Activated CD4-positive, alpha-beta T cell treated with anti-CD3 and anti-CD28 coated beads, Interleukin-2, amount 10 ng/mL, durations not matched to agents 24 days and 14 days (primary cell): ENCODE data around the gene TSPAN18. TPM values are rescaled to one million over a fixed set of nuclear protein-coding genes. Genes with fewer than 3 reads are reported as not detected.

Source experiments
- DNase-seq: peaks from one replicate; pipeline ENCODE4 v3.0.0; 2022
- H3K27ac Mint-ChIP-seq: one replicate; pipeline ENCODE4 v1.8.0; 2022; ENCODE audit warnings: mild to moderate bottlenecking, mixed read lengths
- H3K27me3 Mint-ChIP-seq: one replicate; pipeline ENCODE4 v1.8.0; 2022; ENCODE audit warnings: mixed read lengths
- H3K36me3 Mint-ChIP-seq: one replicate; pipeline ENCODE4 v1.8.0; 2022; ENCODE audit warnings: low read depth, mild to moderate bottlenecking, mixed read lengths
- H3K4me1 Mint-ChIP-seq: one replicate; pipeline ENCODE4 v1.8.0; 2021; ENCODE audit warnings: mixed read lengths
- H3K4me3 Mint-ChIP-seq: one replicate; pipeline ENCODE4 v1.8.0; 2022; ENCODE audit warnings: mild to moderate bottlenecking, moderate library complexity, mixed read lengths
- H3K9me3 Mint-ChIP-seq: one replicate; pipeline ENCODE4 v1.8.0; 2021; ENCODE audit warnings: mixed read lengths
- intact Hi-C: fragments of 100-400 bp; cut with micrococcal nuclease; formaldehyde crosslinking; loops from one replicate; pipeline ENCODE4 v1.15.1; 2023
- total RNA-seq: library from RNA; stranded (reverse); gene quantifications from 2 replicates; pipeline ENCODE4 v1.2.3, GENCODE V29; 2022

The TSPAN18 gene
- total RNA-seq, 1 donor from 2014 or later = 1.4 TPM

DNA sequence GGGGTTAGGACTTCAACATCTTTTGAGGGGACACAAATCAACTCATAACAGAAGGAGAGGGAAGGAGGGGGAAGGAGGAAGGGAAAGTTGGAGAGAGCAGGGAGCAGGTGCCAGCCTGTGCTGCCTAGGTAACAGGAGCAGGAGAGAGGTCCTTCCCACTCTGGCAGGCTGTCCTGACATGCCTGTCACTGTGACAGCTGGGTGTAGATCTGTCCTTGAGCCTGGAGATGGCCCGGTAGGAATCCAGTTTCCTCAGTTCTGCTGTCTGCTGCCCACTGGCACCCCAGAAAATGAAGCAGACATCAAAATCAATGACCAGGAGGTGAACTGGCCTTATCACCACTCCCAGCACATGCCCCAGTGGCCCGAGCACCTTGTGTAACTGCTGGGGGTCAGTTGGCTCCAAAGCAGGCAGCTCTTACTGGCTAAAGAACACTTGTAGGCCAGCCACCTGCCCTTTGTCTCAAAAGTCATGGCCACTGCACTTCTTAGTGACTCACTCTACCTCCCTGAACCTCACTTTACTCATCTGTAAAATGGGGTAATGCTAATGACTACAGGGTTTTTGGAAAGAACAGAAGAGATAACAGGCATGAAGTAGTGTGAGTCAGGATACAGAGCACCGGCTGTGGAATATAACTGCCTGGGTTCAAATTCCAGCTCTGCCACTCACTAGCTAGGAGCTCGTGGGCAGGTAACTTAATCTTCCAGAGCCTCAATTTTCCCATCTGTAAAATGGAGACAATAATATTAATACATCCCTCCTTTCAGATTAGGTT, 8.0 kb upstream of the TSPAN18 start:
- H3K9me3 Mint-ChIP-seq = peaks cover 4% of the 10 kb centered on the region
- H3K4me3 Mint-ChIP-seq = no peak overlapping the region
- H3K4me1 Mint-ChIP-seq = no peaks in the 10 kb centered on the region
- H3K27ac Mint-ChIP-seq = no peak overlapping the region
- H3K36me3 Mint-ChIP-seq = no peaks in the 10 kb centered on the region
- intact Hi-C loops = no loop called here
- peaks cover 30% of the 10 kb centered on the region for H3K27me3 Mint-ChIP-seq
- no peak for DNase-seq

DNA sequence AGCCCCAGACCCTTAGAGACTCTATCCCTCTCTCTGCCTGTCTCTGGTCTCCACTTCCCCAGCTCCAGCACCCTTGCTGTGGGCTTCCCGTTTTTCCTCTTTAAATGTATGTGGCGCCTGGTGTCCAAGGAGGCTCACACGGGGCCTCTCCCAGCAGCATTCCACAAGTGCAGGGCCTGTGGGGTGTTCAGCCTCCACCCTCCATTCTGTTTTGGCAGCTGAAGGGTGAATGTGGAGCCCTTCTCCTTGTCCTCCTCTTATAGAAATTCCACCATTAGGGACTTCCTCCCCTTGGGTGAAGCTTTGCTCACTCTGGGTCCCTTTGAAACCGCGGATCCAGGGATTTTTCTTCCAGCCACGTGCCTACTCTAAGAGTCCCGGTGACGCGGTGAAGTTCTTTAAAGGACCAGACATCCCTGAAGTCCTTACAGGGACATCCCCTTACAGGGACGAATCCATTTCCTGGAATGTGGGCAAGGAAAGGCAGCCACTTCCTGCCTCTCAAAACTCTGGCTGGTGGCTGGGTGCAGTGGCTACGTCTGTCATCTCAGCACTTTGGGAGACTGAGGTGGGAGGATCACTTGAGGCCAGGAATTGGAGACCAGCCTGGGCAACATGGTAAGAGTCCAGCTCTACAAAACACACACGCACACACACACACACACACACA, 1.6 kb upstream of the TSPAN18 start:
- no peaks in the 10 kb centered on the region for H3K9me3 Mint-ChIP-seq
- peaks cover 36% of the 10 kb centered on the region for H3K4me1 Mint-ChIP-seq
- no peaks in the 10 kb centered on the region for H3K36me3 Mint-ChIP-seq
- peak overlapping the region; percentile 84 for H3K4me3 Mint-ChIP-seq
- H3K27me3 Mint-ChIP-seq = peaks cover 35% of the 10 kb centered on the region
- intact Hi-C loops = loop anchor here (5.0 to 10.0 kb wide), 3 partner anchors 52 to 158 kb away; partner anchors contain the start of gene CD82
- H3K27ac Mint-ChIP-seq = no peak overlapping the region
- DNase-seq = peak; percentile 60

DNA sequence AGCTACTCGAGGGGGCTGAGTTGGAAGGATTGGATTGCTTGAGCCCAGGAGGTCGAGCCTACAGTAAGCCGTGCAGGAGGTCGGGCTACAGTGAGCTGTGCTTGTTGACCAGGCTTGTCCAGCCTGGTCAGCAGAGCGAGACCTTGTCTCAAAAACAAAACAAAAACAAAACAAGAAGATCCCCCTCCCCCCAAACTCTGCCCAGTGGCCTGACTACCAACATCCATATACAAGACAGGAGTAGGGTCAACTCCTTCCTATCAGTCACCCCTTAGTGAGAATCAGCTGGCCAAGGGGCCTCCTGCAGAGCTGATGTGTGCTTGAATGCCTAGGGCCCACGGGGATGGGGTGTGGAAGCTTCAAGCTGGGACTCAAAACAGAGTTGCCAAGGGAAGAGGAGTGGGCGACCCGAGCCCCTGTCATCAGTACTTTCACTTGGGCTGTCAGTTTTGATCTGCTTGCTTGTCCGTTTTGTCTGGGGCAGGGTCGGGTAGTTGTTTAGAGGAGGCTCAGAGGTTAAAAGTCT, 942 bp upstream of the TSPAN18 start:
- Mint-ChIP-seq H3K36me3 (no peaks in the 10 kb centered on the region), H3K27ac (peak overlapping the region; percentile 29), H3K4me1 (peaks cover 37% of the 10 kb centered on the region), H3K9me3 (no peaks in the 10 kb centered on the region), H3K27me3 (peaks cover 37% of the 10 kb centered on the region), H3K4me3 (peak overlapping the region; percentile 84)
- intact Hi-C loops = loop anchor here (5.0 to 10.0 kb wide), 3 partner anchors 51 to 159 kb away; partner anchors contain the start of gene CD82
- no peak for DNase-seq

DNA sequence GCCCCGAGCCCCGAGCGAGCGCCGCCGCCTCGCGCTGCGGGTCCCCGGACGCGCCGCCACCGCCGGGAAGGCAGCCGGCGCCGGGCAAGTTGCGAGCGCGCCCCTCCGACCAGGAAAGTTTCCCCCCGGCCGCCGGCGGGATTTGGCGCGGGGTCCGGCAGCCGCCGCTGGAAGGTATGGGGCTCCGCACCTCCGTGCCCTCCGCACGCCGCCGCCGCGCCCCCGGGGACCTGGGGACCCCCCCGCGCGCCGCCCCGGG, 281 bp downstream of the TSPAN18 start:
- no peak overlapping the region for H3K27ac Mint-ChIP-seq
- H3K36me3 Mint-ChIP-seq = no peaks in the 10 kb centered on the region
- DNase-seq = peak; percentile 69
- intact Hi-C loops = loop anchor here (1.0 to 10.0 kb wide), 5 partner anchors 50 to 184 kb away; partner anchors contain the start of gene CD82
- no peaks in the 10 kb centered on the region for H3K9me3 Mint-ChIP-seq
- no peak overlapping the region for H3K4me3 Mint-ChIP-seq
- peaks cover 38% of the 10 kb centered on the region for H3K4me1 Mint-ChIP-seq
- peaks cover 41% of the 10 kb centered on the region for H3K27me3 Mint-ChIP-seq

DNA sequence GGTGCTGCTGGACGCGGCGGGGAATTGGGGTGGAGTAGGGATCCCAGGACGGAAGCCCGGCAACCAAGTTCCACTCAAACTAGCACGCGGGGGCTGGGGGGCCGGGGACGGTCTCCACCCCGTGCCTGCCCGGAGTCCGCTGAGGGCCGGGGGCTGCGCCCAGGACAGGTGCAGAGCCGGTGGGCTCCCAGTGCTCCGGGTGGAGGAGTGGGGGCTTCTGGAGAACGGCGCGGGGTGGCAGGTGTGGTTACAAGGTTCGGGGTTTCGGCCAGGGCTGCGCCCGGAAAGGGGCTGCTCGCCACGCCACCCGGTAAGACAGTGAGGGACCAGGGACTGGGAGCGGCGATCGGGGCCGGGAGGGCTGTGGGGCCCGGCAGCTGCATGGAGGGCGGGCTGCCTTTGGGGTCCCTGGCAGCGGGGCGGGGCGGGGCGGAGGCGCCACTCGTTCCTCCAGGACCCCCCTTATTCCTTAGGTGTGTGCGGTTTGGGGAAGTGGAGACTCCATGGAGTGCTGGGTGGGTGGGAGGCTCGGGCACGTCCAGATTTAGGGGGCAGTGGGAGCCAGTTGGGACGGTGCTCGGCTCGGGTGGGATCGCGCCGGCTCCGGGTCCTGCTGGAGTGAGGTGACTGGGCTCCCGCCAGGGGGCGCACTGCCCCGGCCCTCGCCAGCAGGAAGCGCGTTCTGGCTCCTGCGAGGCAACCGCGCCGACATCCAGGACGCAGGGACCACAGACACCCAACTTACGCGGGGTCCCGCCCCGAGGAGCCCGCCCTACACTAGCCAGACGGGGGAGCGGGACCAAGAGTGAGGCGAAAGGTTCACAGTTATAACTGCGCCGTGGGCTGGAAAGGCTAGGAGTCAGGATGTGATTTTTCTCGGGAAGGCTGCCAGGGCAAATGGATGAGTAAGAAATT, 868 bp downstream of the TSPAN18 start:
- intact Hi-C loops = loop anchor here (1.0 to 10.0 kb wide), 5 partner anchors 50 to 184 kb away; partner anchors contain the start of gene CD82
- peaks cover 41% of the 10 kb centered on the region for H3K27me3 Mint-ChIP-seq
- H3K27ac Mint-ChIP-seq = peak overlapping the region; percentile 10
- H3K4me3 Mint-ChIP-seq = peak overlapping the region; percentile 87
- no peaks in the 10 kb centered on the region for H3K36me3 Mint-ChIP-seq
- no peaks in the 10 kb centered on the region for H3K9me3 Mint-ChIP-seq
- peak; percentile 93 for DNase-seq
- peaks cover 38% of the 10 kb centered on the region for H3K4me1 Mint-ChIP-seq

DNA sequence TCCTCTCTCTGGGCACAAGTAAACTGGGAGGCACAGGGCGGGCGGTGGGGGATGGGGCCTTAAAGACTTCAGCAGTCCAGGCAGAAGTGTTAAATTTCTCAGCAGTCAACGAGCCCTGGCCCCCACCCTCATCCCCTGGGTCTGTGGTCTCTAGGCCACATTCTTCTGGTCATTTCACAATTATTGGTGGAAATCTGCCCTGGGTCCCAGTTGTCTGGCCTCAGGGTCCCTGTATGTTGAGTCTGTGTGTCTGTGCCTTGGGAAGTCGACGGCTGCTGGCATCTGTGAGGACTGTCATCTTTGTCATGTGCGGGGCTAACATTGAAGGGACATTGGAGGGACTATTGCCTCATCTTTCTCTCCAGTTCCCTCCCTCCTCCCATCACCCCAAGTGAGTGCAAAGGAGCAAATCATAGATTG, 1.7 kb downstream of the TSPAN18 start:
- Mint-ChIP-seq H3K4me3 (peak overlapping the region; percentile 87), H3K27me3 (peaks cover 40% of the 10 kb centered on the region), H3K27ac (peak overlapping the region; percentile 1), H3K4me1 (peaks cover 38% of the 10 kb centered on the region), H3K9me3 (no peaks in the 10 kb centered on the region), H3K36me3 (no peaks in the 10 kb centered on the region)
- intact Hi-C loops = loop anchor here (5.0 to 10.0 kb wide), 3 partner anchors 49 to 161 kb away; partner anchors contain the start of gene CD82
- no peak for DNase-seq

DNA sequence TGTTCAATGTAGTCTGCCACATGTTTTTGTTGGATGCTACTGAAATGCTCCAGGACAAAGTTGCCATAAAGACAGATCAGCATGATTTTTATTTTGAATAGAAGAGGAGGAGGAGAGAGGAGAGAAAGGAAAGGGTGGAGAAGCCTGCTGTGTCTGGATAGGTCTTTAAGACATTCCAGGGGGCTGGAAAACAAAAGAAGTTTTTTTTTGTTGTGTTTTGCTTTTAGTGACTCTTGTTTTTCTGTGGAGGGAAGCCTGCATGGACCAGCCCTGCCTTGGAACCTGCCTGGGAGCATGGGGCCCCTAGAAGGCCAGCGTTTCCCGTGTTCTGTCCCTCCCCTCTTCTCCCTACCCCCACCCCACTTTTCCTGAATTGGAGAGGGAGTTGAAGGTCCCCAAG, 2.3 kb downstream of the TSPAN18 start:
- H3K27ac Mint-ChIP-seq = no peak overlapping the region
- no peaks in the 10 kb centered on the region for H3K9me3 Mint-ChIP-seq
- peaks cover 38% of the 10 kb centered on the region for H3K4me1 Mint-ChIP-seq
- peaks cover 38% of the 10 kb centered on the region for H3K27me3 Mint-ChIP-seq
- H3K36me3 Mint-ChIP-seq = no peaks in the 10 kb centered on the region
- no peak for DNase-seq
- intact Hi-C loops = loop anchor here (5.0 to 10.0 kb wide), 3 partner anchors 48 to 162 kb away; partner anchors contain the start of gene CD82
- peak overlapping the region; percentile 87 for H3K4me3 Mint-ChIP-seq

DNA sequence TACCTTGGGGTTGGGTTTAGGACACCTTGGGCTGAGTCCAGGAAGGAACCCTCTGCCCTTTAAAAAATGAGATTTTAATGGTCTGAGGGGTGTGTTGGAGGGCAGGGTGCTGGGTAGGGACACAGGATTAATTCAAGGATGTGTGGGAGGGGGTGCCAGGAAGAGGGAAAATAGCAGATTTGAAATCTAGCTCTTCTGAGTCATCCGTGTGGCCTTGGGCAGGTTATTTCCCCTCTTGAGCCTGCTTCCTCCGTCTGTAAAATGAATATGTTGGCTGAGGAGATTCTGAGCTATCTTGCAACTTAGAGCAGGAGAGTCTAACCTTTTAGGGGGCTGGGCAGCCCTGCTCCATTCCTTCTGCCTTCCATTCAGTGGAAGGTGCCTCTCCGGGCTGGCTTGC, 3.0 kb downstream of the TSPAN18 start:
- Mint-ChIP-seq H3K27ac (no peak overlapping the region), H3K4me3 (peak overlapping the region; percentile 5), H3K36me3 (no peaks in the 10 kb centered on the region)

DNA sequence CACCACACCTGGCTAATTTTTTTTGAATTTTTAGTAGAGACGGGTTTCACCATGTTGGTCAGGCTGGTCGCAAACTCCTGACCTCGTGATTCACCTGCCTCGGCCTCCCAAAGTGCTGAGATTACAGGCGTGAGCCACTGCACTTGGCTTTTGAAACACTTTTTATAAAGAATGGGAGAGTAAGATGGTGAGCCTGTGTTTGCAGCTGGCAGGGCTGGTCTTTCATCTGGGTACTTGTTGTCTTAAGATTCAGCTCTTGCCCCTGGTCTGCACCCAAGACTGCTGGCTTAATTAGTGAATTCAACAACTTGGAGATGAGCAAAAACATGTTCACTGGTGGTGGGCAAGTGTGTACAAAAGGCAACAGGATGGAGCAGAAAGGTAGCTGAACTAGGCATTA, 4.0 kb downstream of the TSPAN18 start:
- Mint-ChIP-seq H3K27me3 (peaks cover 31% of the 10 kb centered on the region), H3K9me3 (no peaks in the 10 kb centered on the region), H3K36me3 (no peaks in the 10 kb centered on the region), H3K27ac (no peak overlapping the region), H3K4me3 (no peak overlapping the region), H3K4me1 (peaks cover 31% of the 10 kb centered on the region)
- DNase-seq = no peak
- intact Hi-C loops = no loop called here

More for the DNA sequence above, 3.0 kb downstream of the TSPAN18 start:
- Mint-ChIP-seq H3K4me1 (peaks cover 38% of the 10 kb centered on the region), H3K9me3 (no peaks in the 10 kb centered on the region), H3K27me3 (peaks cover 36% of the 10 kb centered on the region)
- intact Hi-C loops = loop anchor here (5.0 to 10.0 kb wide), 3 partner anchors 48 to 162 kb away; partner anchors contain the start of gene CD82
- DNase-seq = no peak

DNA sequence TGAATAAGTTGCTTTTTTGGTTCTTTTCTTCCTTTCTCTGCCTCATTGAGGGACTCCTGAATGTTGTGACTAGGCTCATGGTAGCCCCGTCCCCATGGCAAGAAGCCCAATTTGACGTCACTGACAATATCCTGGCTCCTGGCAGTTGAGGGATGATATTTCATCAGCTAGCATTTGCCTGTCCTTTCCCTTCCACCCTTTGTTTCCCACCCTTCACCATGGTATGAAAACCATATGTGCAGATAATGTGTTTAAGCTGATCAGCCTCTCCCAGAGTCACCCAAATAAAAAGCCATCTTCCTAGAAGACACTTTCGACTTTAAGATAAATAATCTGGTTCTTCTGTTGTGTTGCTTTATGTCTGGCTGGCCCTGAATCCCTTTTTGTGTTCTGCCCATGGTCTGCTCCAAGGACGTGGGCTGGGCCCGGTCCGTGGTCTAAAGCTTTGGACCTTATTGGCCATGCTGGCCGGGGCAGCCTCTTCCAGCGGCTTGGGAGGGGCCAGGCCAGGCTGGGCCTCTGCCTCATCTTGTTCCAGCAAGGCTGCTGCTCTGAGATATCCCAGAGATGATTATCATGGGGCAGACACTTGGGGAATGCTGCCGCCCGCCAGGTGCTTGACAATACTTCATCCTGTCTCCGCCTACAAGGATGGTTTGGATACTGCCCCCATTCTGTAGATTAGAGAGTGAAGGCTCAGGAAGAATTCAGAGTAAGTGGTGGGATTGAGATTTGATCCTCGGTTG, 5.1 kb downstream of the TSPAN18 start:
- Mint-ChIP-seq H3K27me3 (peaks cover 24% of the 10 kb centered on the region), H3K27ac (no peak overlapping the region), H3K4me3 (no peak overlapping the region), H3K9me3 (no peaks in the 10 kb centered on the region), H3K36me3 (no peaks in the 10 kb centered on the region), H3K4me1 (peaks cover 24% of the 10 kb centered on the region)
- no peak for DNase-seq
- intact Hi-C loops = no loop called here

DNA sequence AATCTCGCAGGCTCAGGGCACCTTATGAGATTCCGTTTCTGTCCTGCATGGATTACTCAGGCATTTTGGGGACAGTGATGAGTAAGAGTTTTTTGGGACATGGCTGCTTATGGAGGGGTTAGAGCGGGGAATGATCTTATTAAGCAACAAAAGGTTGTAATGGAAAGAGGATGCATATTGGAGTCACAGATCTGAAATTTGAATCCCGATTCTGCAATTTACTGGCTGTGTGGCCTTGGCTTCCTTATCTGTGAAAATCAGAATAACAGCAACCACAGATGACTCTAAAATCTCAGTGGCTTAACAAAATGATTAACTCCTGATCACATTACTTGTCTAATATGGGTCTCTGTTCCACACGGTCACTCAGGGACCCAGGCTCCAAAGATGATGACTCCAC, 5.8 kb downstream of the TSPAN18 start:
- peaks cover 24% of the 10 kb centered on the region for H3K27me3 Mint-ChIP-seq
- no peak overlapping the region for H3K4me3 Mint-ChIP-seq
- peaks cover 27% of the 10 kb centered on the region for H3K4me1 Mint-ChIP-seq
- H3K9me3 Mint-ChIP-seq = no peaks in the 10 kb centered on the region
- no peak for DNase-seq
- H3K36me3 Mint-ChIP-seq = no peaks in the 10 kb centered on the region
- no peak overlapping the region for H3K27ac Mint-ChIP-seq
- intact Hi-C loops = no loop called here

DNA sequence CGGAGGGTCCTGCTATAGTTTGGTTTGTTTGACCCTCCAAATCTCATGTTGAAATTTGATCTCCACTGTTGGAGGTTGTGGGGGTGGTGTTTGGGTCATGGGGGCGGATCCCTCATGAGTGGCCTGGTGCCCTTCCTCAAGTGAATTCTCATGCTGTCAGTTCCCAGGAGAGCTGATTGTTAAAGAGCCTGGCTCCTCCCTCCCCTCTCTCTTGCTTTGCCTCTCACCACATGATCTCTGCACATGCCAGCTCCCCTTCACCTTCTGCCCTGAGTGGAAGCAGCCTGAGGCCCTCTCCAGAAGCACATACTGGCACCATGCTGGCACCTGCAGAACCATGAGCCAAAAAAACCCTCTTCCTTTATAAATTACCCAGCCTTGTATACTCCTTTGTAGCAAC, 7.1 kb downstream of the TSPAN18 start:
- no peak for DNase-seq
- no peaks in the 10 kb centered on the region for H3K9me3 Mint-ChIP-seq
- intact Hi-C loops = no loop called here
- H3K4me1 Mint-ChIP-seq = peaks cover 17% of the 10 kb centered on the region
- no peak overlapping the region for H3K27ac Mint-ChIP-seq
- H3K4me3 Mint-ChIP-seq = no peak overlapping the region
- H3K27me3 Mint-ChIP-seq = peaks cover 14% of the 10 kb centered on the region
- H3K36me3 Mint-ChIP-seq = no peaks in the 10 kb centered on the region
